ENCODE data around the gene CNTNAP2.

Gene CNTNAP2

GRCh38 chr7:148380596-148381419 lies 2264.2 kb downstream of the CNTNAP2 start:
- no peak for TF ChIP-seq CTCF (IDR thresholded peaks at IDR 0.05)
- no peak overlapping the region for H3K4me3 ChIP-seq
- H3K27ac ChIP-seq, result no peak overlapping the region
- DNase-seq (ENCODE audit: low spot score), result no peak

- no peak overlapping the region for H3K4me3 ChIP-seq
- H3K27ac ChIP-seq, result no peak overlapping the region
- DNase-seq (ENCODE audit: low spot score), result no peak
- no peak for TF ChIP-seq CTCF (IDR thresholded peaks at IDR 0.05)
Measured at GRCh38 chr7:148382596-148382995, 2266.0 kb downstream of the CNTNAP2 start.

GRCh38 chr7:148383651-148384050 lies 2267.1 kb downstream of the CNTNAP2 start:
- Histone ChIP-seq H3K4me3 (no peak overlapping the region), H3K27ac (no peak overlapping the region)
- DNase-seq (ENCODE audit: low spot score), result no peak
- TF ChIP-seq CTCF (IDR thresholded peaks at IDR 0.05), result no peak

- H3K4me3 ChIP-seq, result no peak overlapping the region
- no peak for TF ChIP-seq CTCF (IDR thresholded peaks at IDR 0.05)
- DNase-seq (ENCODE audit: low spot score), result no peak
- H3K27ac ChIP-seq, result no peak overlapping the region
Measured at GRCh38 chr7:148385009-148385682, 2268.5 kb downstream of the CNTNAP2 start.

- TF ChIP-seq CTCF (IDR thresholded peaks at IDR 0.05), result no peak
- no peak for DNase-seq (ENCODE audit: low spot score)
- no peak overlapping the region for H3K27ac ChIP-seq
Measured at GRCh38 chr7:148390381-148390780, 2273.8 kb downstream of the CNTNAP2 start.

GRCh38 chr7:148391591-148391990 lies 2275.0 kb downstream of the CNTNAP2 start:
- no peak for DNase-seq (ENCODE audit: low spot score)

More at GRCh38 chr7:148390381-148390780, 2273.8 kb downstream of the CNTNAP2 start:
- H3K4me3 ChIP-seq, result no peak overlapping the region

More at GRCh38 chr7:148391591-148391990, 2275.0 kb downstream of the CNTNAP2 start:
- Histone ChIP-seq H3K27ac (no peak overlapping the region), H3K4me3 (no peak overlapping the region)
- no peak for TF ChIP-seq CTCF (IDR thresholded peaks at IDR 0.05)

Measured in coronary artery (tissue), 2 donors.